ENCODE measurements around the gene TTC39C.

DNA sequence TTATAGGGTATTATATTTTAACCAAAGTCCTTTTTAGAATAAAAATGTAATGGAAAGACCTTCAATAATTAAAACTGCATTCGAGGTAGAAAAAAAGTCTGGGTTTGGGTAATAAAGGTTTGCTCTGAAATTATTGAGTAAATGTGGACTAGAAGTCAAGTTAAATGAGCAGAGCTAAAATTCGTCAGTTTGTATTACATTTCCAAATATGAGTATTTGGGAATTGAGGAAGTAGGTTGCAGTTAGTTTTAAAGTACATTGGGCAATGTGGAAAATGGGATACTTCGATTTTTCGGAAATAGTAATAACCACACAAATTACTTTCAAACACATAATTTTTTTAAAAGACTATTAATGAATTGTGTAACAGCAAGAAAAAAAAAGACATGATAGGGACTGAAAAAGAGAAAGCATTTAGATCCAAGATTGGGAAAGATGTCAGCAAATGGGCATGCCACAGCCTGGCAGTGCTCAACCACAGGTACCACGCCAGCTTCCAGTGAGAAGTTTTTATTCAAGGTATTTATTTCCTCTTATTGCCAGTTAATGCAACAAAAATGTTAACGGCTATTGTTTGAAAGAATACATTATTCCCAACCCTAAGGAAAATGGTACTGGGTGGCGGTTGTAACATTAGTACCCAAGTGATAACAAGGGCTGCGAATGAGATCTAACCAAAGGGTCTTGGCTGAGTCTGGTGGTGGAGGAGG, 50.0 kb downstream of the TTC39C start:
- TF ChIP-seq POLR2A (IDR thresholded peaks at IDR 0.05; ENCODE audit: extremely low read depth, insufficient read length) = no peak
- TF ChIP-seq, protein P1, sequence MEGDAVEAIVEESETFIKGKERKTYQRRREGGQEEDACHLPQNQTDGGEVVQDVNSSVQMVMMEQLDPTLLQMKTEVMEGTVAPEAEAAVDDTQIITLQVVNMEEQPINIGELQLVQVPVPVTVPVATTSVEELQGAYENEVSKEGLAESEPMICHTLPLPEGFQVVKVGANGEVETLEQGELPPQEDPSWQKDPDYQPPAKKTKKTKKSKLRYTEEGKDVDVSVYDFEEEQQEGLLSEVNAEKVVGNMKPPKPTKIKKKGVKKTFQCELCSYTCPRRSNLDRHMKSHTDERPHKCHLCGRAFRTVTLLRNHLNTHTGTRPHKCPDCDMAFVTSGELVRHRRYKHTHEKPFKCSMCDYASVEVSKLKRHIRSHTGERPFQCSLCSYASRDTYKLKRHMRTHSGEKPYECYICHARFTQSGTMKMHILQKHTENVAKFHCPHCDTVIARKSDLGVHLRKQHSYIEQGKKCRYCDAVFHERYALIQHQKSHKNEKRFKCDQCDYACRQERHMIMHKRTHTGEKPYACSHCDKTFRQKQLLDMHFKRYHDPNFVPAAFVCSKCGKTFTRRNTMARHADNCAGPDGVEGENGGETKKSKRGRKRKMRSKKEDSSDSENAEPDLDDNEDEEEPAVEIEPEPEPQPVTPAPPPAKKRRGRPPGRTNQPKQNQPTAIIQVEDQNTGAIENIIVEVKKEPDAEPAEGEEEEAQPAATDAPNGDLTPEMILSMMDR (IDR thresholded peaks at IDR 0.05; ENCODE audit: low read depth, low read length) = no peak

Measured in NB4 (cell line).